ENCODE data around the gene ZKSCAN3. TPM values are rescaled to one million over a fixed set of nuclear protein-coding genes. Genes with fewer than 3 reads are reported as not detected.

Gene ZKSCAN3
- total and polyA plus RNA-seq, 2 of the 4 experiments (the other 2 are of a cell fraction): 3.7 to 4.8 TPM

DNA sequence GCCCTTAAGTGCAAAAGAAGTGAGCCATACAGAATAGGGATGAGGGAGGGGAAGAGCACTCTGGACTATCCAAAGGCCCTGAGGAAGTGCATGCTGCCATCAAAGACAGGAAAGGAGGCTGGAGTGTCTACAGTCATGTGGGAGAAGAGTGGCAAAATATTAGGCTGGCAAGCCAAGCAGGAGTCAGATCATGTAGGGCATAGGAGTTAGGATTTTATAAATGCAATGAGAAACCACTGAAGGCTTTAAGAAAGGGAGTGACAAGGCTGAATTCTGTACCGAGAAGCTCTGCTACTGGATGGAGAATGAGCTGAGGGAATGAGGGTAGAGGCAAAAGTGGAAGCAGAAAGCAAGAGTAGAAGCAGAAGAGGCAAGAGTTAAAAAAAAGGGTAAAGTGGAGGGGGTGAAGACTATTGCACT lies 16.1 kb upstream of the ZKSCAN3 start:
- no peak overlapping the region for H3K14ac ChIP-seq (replicated peaks; ENCODE audit: low read depth, low read length)
- H3K9me1 ChIP-seq (ENCODE audit: insufficient read depth, low read length): no peaks in the 10 kb centered on the region
- H3K4ac ChIP-seq (ENCODE audit: low read depth, low read length): no peak overlapping the region
- no peaks in the 10 kb centered on the region for H4K20me1 ChIP-seq (ENCODE audit: insufficient read depth, low read length)
- no peak overlapping the region for H4K8ac ChIP-seq (ENCODE audit: low read depth in 2 of 2, low read length in 2 of 2)
- no peak overlapping the region for H3K27ac ChIP-seq (ENCODE audit: insufficient read depth, low read length)
- H3K4me1 ChIP-seq (ENCODE audit: control insufficient read depth, insufficient read depth, low read length): peaks cover 2% of the 10 kb centered on the region; the same call in 1 of the 2 replicates
- ATAC-seq (ENCODE audit: low read depth) (no peak), DNase-seq (no peak)
- BruUV-seq (replicated peaks): no TSS peak
- no peak overlapping the region for H2AFZ ChIP-seq (replicated peaks; ENCODE audit: low read length, poor library complexity)
- peaks cover 0 to 11% of the 10 kb centered on the region in 2 experiments; a peak in 2 of 4 replicates for H3K79me1 ChIP-seq (ENCODE audit: low read depth in 1 of 2, low read length in 2 of 2)
- no peaks in the 10 kb centered on the region for H3K27me3 ChIP-seq (ENCODE audit: control insufficient read depth, insufficient read depth, low read length)
- H4K5ac ChIP-seq (ENCODE audit: low read depth, low read length): no peak overlapping the region
- ChIA-PET CTCF (no interaction called here), POLR2A (ENCODE audit: unreplicated experiment) (no interaction called here)
- H2BK20ac ChIP-seq (ENCODE audit: low read depth, low read length): no peak overlapping the region
- no peak overlapping the region for H3K4me2 ChIP-seq (ENCODE audit: low read depth, low read length)
- H2BK15ac ChIP-seq (ENCODE audit: low read depth, low read length): no peak overlapping the region
- TF ChIP-seq MAZ (IDR thresholded peaks at IDR 0.05; ENCODE audit: borderline replicate concordance, low read depth, low read length) (no peak), ELK1 (IDR thresholded peaks at IDR 0.05; ENCODE audit: borderline replicate concordance, low read depth, low read length) (no peak), CHD1 (IDR thresholded peaks at IDR 0.05; ENCODE audit: low read depth, low read length) (no peak), POLR2A (IDR thresholded peaks at IDR 0.05; ENCODE audit: low read depth, low read length) (no peak), MXI1 (IDR thresholded peaks at IDR 0.05; ENCODE audit: borderline replicate concordance, low read depth, low read length) (no peak), SMC3 (IDR thresholded peaks at IDR 0.05; ENCODE audit: low read depth, low read length) (no peak), RAD21 (IDR thresholded peaks at IDR 0.05; ENCODE audit: low read length) (no peak), CEBPB (IDR thresholded peaks at IDR 0.05; ENCODE audit: low read depth, low read length) (no peak), RFX5 (IDR thresholded peaks at IDR 0.05; ENCODE audit: low read depth, low read length) (no peak), MAFK (IDR thresholded peaks at IDR 0.05; ENCODE audit: low read depth, low read length) (no peak), CTCF (conservative IDR thresholded peaks at IDR 0.05; ENCODE audit: low read depth, low read length) (no peak), RCOR1 (IDR thresholded peaks at IDR 0.05; ENCODE audit: insufficient replicate concordance, low read length) (no peak)
- TF ChIP-seq, protein P1, sequence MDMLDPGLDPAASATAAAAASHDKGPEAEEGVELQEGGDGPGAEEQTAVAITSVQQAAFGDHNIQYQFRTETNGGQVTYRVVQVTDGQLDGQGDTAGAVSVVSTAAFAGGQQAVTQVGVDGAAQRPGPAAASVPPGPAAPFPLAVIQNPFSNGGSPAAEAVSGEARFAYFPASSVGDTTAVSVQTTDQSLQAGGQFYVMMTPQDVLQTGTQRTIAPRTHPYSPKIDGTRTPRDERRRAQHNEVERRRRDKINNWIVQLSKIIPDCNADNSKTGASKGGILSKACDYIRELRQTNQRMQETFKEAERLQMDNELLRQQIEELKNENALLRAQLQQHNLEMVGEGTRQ (IDR thresholded peaks at IDR 0.05; ENCODE audit: low read depth, low read length): no peak
- H2BK5ac ChIP-seq (ENCODE audit: low read depth, low read length, poor library complexity, severe bottlenecking): no peak overlapping the region
- no peak overlapping the region for H3K18ac ChIP-seq (ENCODE audit: low read depth, low read length)
- intact Hi-C loops (cut with micrococcal nuclease): no loop called here
- H4K91ac ChIP-seq (ENCODE audit: insufficient read depth, low read depth, low read length): no peak overlapping the region
- dilution Hi-C loops (cut with HindIII; ENCODE audit: low sequenced_read_pairs, unreplicated experiment): no loop called here
- peaks cover 2% of the 10 kb centered on the region; the same call in 1 of the 2 replicates for H3K36me3 ChIP-seq (ENCODE audit: control insufficient read depth, insufficient read depth, low read length)
- 83% methylated on average over 1 of the region's 1 CpG; no CpG with 5 or more reads in 1 of the 2 experiments for WGBS, 2 experiments (ENCODE audit: extremely low coverage in 2 of 2, insufficient read length in 1 of 2)
- H2BK120ac ChIP-seq (ENCODE audit: low read depth, low read length): no peak overlapping the region
- H3K9ac ChIP-seq (ENCODE audit: low read depth, low read length): no peak overlapping the region
- H3K9me3 ChIP-seq (ENCODE audit: control insufficient read depth, insufficient read depth, low read length): peaks cover 3% of the 10 kb centered on the region; the same call in 1 of the 2 replicates
- H2AK9ac ChIP-seq (replicated peaks; ENCODE audit: low read depth, low read length, poor library complexity): no peak overlapping the region
- no peak overlapping the region for H3K4me3 ChIP-seq (ENCODE audit: insufficient read depth, low read depth, low read length)
- H2AK5ac ChIP-seq (ENCODE audit: low read depth, low read length): no peak overlapping the region
- in situ Hi-C loops (cut with MboI; ENCODE audit: low sequenced_read_pairs): no loop called here
- no peak overlapping the region for H3K23ac ChIP-seq (ENCODE audit: low read depth, low read length)
- no peak overlapping the region for H3K56ac ChIP-seq (ENCODE audit: extremely low read depth, insufficient read depth, low read length)
